ENCODE data around the gene SMOC1. TPM values are rescaled to one million over a fixed set of nuclear protein-coding genes. Genes with fewer than 3 reads are reported as not detected.

Gene SMOC1
- total and polyA plus RNA-seq, 9 of the 15 experiments (the other 6 are each of a cell fraction or from before 2014, with no cell fraction given) = 0.04 TPM; not detected in 8

DNA sequence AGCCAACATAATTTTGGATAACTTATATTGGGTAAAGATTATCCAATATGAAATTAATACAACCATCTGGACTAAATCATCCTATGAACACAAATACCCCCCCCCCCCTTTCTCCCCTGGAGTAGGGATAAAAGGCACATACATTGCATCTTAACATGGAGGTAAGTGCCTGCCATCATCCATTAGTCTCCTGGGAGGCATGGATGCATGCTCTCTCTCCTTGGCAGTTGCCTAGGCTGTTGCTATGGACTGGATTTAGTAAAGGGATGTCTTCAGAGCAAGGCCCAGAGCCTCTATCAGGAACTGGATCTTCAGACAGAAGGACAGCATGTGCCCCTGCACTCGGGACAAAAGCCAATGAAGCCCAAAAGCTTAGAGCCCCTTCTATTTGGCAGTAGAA lies 40.6 kb downstream of the SMOC1 start (continued):
- TF ChIP-seq, protein P1, sequence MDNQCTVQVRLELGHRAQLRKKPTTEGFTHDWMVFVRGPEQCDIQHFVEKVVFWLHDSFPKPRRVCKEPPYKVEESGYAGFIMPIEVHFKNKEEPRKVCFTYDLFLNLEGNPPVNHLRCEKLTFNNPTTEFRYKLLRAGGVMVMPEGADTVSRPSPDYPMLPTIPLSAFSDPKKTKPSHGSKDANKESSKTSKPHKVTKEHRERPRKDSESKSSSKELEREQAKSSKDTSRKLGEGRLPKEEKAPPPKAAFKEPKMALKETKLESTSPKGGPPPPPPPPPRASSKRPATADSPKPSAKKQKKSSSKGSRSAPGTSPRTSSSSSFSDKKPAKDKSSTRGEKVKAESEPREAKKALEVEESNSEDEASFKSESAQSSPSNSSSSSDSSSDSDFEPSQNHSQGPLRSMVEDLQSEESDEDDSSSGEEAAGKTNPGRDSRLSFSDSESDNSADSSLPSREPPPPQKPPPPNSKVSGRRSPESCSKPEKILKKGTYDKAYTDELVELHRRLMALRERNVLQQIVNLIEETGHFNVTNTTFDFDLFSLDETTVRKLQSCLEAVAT (IDR thresholded peaks at IDR 0.05) = no peak
- TF ChIP-seq ZNF75A (CRISPR knock-in tag; IDR thresholded peaks at IDR 0.05) = no peak
- TF ChIP-seq OTX1 (CRISPR knock-in tag; IDR thresholded peaks at IDR 0.05) = no peak

DNA sequence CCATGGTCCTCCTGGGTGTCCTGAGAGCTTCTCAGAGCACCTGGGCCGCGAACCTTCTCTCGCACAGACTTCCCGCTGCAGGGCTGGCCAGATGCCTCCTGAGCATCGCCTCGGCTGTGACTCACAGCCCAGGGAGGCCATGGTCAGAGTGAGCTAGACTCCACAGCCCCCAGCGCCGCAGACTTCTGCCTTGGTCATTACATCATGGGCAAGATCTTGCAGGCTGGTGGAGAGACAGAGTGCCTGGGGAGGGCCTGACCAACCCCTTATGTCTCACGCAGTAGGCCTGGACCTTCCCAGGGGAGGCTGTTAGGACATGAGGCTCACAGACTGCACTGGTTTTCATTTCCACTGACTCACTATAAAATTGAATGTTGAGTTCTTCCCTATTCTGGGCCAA lies 41.8 kb downstream of the SMOC1 start:
- POLR2A ChIA-PET = interaction anchor here (0.6 kb wide), 1 partner anchor 19 kb away, joined by 5 read pairs; no protein-coding TSS in a partner anchor
- Histone ChIP-seq H3K4me2 (ENCODE audit: insufficient read depth, low read length) (no peak overlapping the region), H3K9me1 (ENCODE audit: control insufficient read depth, insufficient read depth, low read length) (no peaks in the 10 kb centered on the region), H3K4me1 (replicated peaks in 1 of 2; ENCODE audit: control insufficient read depth in 2 of 2, insufficient read depth in 2 of 2, low read length in 2 of 2) (no peaks in the 10 kb centered on the region), H4K20me1 (replicated peaks; ENCODE audit: control insufficient read depth, insufficient read depth, low read length) (no peaks in the 10 kb centered on the region), H2AFZ (ENCODE audit: low read depth, low read length) (no peak overlapping the region), H3K9me3 (replicated peaks; ENCODE audit: control insufficient read depth, insufficient read depth, low read depth, low read length) (no peaks in the 10 kb centered on the region), H3K9ac (ENCODE audit: insufficient read depth in 1 of 2, low read depth in 2 of 2, low read length in 2 of 2) (no peak overlapping the region), H3K27ac (ENCODE audit: extremely low read depth, low read depth, low read length) (no peak overlapping the region), H3K79me2 (ENCODE audit: control insufficient read depth, insufficient read depth, low read length) (no peaks in the 10 kb centered on the region), H3K27me3 (ENCODE audit: control insufficient read depth in 2 of 2, insufficient read depth in 2 of 2, low read length in 2 of 2) (peaks cover 0 to 9% of the 10 kb centered on the region in 2 experiments; a peak in 1 of 5 replicates), H3K4me3 (no peak overlapping the region), H3K36me3 (ENCODE audit: control insufficient read depth, insufficient read depth, low read length) (no peaks in the 10 kb centered on the region)
- FAIRE-seq = no peak
- WGBS (ENCODE audit: insufficient coverage, low coverage, missing lambda C conversion rate) = 1% methylated on average over 9 of the region's 9 CpGs
- no TSS peak for BruUV-seq (replicated peaks)
- no peak for DNase-seq (ENCODE audit: extremely low read depth in 1 of 4, low spot score in 3 of 4)
- CTCF ChIA-PET (ENCODE audit: low intra/inter-chr PET ratio) = no interaction called here
- intact Hi-C loops (cut with micrococcal nuclease) = no loop called here
- TF ChIP-seq ZNF766 (CRISPR knock-in tag; conservative IDR thresholded peaks at IDR 0.05) = no peak
- no peak for TF ChIP-seq ZKSCAN8 (CRISPR knock-in tag; IDR thresholded peaks at IDR 0.05)
- no peak for TF ChIP-seq ESRRA (IDR thresholded peaks at IDR 0.05; ENCODE audit: borderline replicate concordance, low read depth)
- in situ Hi-C loops (cut with MboI) = no loop called here
- no peak for ATAC-seq
